Kidney epithelial cell (primary cell): ENCODE measurements around the gene ETV3. TPM values are rescaled to one million over a fixed set of nuclear protein-coding genes. Genes with fewer than 3 reads are reported as not detected.

Experiments used
- total RNA-seq: library from RNA; depleted of rRNA; stranded (reverse); fragments of >200 nt; gene quantifications from 2 replicates; pipeline ENCODE4 v1.2.3, GENCODE V29; 2015

ETV3 gene
- total RNA-seq, 1 donor from 2014 or later = 16.6 TPM

Other genes starting within 250 kb of the ETV3 start
- gene PEAR1, start 244.7 kb downstream of the ETV3 start, total RNA-seq = 10.3 and 17.1 TPM in 2 replicates
- gene LRRC71, start 217.8 kb downstream of the ETV3 start, total RNA-seq = not detected in 2 replicates
- gene ARHGEF11, start 92.7 kb downstream of the ETV3 start, total RNA-seq = 26.4 and 29.2 TPM in 2 replicates
- not detected in 2 replicates for gene ETV3L, start 38.6 kb downstream of the ETV3 start, total RNA-seq